NCI-H146 (cell line): ENCODE measurements around the gene CDKN2C.
A peak's percentile ranks its signal among the peaks of the same experiment; 100 is the strongest.
"Not testable (repeated sequence)": the region's sequence is repeated elsewhere in the genome, so short reads cannot be mapped to it uniquely, and the experiment has no call there.

Source experiments
- DNase-seq: peaks from one replicate; lab custom pipeline; 2025; lab: John Stamatoyannopoulos, UW

CDKN2C gene

GRCh38 chr1:50979937-50980336 is 9.9 kb downstream of the CDKN2C start:
- no peak for DNase-seq

GRCh38 chr1:50980505-50980904 is 10.5 kb downstream of the CDKN2C start:
- no peak for DNase-seq

- peak; percentile 85 for DNase-seq
Observed at GRCh38 chr1:50981741-50982140, 11.7 kb downstream of the CDKN2C start.

- DNase-seq, result no peak
Observed at GRCh38 chr1:50982611-50983010, 12.6 kb downstream of the CDKN2C start.

- peak; percentile 59 for DNase-seq
Observed at GRCh38 chr1:50983219-50983802, 13.3 kb downstream of the CDKN2C start.

GRCh38 chr1:50985094-50985493 is 15.0 kb downstream of the CDKN2C start:
- peak; percentile 66 for DNase-seq

- no peak for DNase-seq
Observed at GRCh38 chr1:50986653-50987052, 16.6 kb downstream of the CDKN2C start.

GRCh38 chr1:50989694-50990093 is 19.6 kb downstream of the CDKN2C start:
- DNase-seq, result no peak

- DNase-seq, result no peak
Observed at GRCh38 chr1:50992532-50993318, 22.7 kb downstream of the CDKN2C start.

GRCh38 chr1:50993645-50994044 is 23.6 kb downstream of the CDKN2C start:
- no peak for DNase-seq

GRCh38 chr1:50994997-50995396 is 25.0 kb downstream of the CDKN2C start:
- no peak for DNase-seq

- peak; percentile 75 for DNase-seq
Observed at GRCh38 chr1:50995651-50996050, 25.6 kb downstream of the CDKN2C start.

GRCh38 chr1:50996083-50996482 is 26.0 kb downstream of the CDKN2C start:
- no peak for DNase-seq

GRCh38 chr1:50999375-50999774 is 29.3 kb downstream of the CDKN2C start:
- not testable (repeated sequence) for DNase-seq

- no peak for DNase-seq
Observed at GRCh38 chr1:51000160-51000559, 30.1 kb downstream of the CDKN2C start.

GRCh38 chr1:51000651-51001050 is 30.6 kb downstream of the CDKN2C start:
- no peak for DNase-seq

GRCh38 chr1:51002516-51002915 is 32.5 kb downstream of the CDKN2C start:
- no peak for DNase-seq

GRCh38 chr1:51005549-51005948 is 35.5 kb downstream of the CDKN2C start:
- DNase-seq, result not testable (repeated sequence)

- no peak for DNase-seq
Observed at GRCh38 chr1:51009381-51009780, 39.3 kb downstream of the CDKN2C start.

- DNase-seq, result no peak
Observed at GRCh38 chr1:51014878-51015277, 44.8 kb downstream of the CDKN2C start.

GRCh38 chr1:51019811-51020210 is 49.8 kb downstream of the CDKN2C start:
- no peak for DNase-seq
